VCaP (cell line): Measurements from ENCODE around the gene CYP2A7.
"Not testable (repeated sequence)": the region's sequence is repeated elsewhere in the genome, so short reads cannot be mapped to it uniquely, and the experiment has no call there.

ENCODE experiments used
- H3K27ac ChIP-seq: fragments of 450-650 bp; 2 replicates; pipeline ENCODE4 v1.5.1; 2017
- TF ChIP-seq, protein P1 (sequence below): fragments of 450-650 bp; conservative IDR thresholded peaks from 2 replicates; pipeline ENCODE4 v1.5.1; 2017; ENCODE audit warnings: mild to moderate bottlenecking, moderate library complexity

The CYP2A7 gene, protein sequence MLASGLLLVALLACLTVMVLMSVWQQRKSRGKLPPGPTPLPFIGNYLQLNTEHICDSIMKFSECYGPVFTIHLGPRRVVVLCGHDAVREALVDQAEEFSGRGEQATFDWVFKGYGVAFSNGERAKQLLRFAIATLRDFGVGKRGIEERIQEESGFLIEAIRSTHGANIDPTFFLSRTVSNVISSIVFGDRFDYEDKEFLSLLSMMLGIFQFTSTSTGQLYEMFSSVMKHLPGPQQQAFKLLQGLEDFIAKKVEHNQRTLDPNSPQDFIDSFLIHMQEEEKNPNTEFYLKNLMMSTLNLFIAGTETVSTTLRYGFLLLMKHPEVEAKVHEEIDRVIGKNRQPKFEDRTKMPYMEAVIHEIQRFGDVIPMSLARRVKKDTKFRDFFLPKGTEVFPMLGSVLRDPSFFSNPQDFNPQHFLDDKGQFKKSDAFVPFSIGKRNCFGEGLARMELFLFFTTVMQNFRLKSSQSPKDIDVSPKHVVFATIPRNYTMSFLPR

DNA sequence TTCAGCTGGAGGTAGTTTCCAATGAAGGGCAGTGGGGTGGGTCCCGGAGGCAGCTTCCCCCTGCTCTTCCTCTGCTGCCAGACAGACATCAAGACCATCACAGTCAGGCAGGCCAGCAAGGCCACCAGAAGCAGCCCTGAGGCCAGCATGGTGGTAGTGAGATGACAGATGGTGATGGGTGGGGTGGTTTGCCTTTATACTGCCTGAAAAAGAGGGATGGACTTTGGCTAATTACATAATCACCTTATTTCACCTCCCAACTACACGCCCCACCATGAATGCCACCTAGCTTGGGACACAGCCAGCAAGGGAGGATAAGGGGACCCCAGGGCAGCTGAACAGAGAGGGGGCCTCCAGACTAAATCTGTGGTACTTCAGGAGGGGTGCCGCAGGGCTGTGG lies at the start of gene CYP2A7:
CYP2A7 (minus strand) TSS at position 170 of the 400 bp plus-strand sequence; CDS start at position 149, 21 bp downstream.
- H3K27ac ChIP-seq, result not testable (repeated sequence)

DNA sequence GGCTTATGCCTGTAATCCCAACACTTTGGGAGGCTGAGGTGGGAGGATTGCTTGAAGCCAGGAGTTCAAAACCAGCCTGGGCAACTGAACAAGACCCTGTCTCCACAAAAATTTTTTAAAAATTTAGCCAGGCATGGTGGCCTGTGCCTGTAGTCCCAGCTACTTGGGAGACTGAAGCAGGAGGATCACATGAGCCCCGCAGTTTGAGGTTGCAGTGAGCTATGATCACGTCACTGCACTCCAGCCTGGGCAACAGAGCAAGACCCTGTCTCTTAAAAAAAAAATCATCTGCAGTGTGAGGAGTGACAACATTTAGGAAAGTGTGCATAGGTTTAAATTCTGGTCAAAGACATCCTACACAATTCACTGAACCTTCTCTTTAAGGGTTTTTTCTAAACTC lies 48.8 kb upstream of the CYP2A7 start:
- H3K27ac ChIP-seq, result not testable (repeated sequence)

DNA sequence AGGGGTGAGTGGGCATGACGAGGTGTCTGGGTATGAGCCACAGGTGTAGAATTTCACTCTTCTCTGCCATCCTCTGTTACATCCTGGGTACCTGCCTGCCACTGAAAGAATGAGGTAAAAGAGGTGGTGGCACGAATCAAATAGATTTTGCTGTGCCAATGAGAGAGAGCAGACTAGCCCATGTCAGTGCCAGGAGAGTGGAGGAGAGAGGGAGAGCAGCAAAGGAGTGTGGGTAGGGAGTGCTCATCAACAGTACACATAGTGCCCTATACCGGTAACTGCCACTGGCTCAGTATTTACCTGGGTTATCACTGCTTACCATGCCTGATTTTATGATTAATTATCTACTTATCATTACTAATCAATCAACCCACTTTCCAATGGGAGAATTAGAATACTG lies 47.9 kb upstream of the CYP2A7 start:
- H3K27ac ChIP-seq, result not testable (repeated sequence)

DNA sequence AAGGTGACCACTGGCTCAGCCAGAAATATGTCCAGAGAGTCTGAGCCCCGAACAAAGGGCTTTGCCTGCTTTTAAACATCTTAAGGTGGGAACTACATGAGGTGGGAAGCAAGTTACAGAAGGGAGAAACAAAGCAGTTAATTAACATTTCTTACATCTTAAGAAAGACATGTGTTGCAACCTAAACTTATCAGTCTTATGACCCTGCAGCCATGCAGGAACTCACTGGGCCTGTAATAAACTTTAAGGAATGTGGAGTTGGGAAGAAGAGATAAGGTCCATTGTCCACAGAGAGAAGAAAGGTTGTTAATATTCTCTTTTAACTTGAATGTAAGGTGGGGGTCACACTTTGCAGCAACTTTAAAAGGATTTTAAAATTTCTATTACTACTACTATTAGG lies 46.8 kb upstream of the CYP2A7 start:
- TF ChIP-seq, protein P1, sequence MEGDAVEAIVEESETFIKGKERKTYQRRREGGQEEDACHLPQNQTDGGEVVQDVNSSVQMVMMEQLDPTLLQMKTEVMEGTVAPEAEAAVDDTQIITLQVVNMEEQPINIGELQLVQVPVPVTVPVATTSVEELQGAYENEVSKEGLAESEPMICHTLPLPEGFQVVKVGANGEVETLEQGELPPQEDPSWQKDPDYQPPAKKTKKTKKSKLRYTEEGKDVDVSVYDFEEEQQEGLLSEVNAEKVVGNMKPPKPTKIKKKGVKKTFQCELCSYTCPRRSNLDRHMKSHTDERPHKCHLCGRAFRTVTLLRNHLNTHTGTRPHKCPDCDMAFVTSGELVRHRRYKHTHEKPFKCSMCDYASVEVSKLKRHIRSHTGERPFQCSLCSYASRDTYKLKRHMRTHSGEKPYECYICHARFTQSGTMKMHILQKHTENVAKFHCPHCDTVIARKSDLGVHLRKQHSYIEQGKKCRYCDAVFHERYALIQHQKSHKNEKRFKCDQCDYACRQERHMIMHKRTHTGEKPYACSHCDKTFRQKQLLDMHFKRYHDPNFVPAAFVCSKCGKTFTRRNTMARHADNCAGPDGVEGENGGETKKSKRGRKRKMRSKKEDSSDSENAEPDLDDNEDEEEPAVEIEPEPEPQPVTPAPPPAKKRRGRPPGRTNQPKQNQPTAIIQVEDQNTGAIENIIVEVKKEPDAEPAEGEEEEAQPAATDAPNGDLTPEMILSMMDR, result no peak
- H3K27ac ChIP-seq, result no peak overlapping the region

DNA sequence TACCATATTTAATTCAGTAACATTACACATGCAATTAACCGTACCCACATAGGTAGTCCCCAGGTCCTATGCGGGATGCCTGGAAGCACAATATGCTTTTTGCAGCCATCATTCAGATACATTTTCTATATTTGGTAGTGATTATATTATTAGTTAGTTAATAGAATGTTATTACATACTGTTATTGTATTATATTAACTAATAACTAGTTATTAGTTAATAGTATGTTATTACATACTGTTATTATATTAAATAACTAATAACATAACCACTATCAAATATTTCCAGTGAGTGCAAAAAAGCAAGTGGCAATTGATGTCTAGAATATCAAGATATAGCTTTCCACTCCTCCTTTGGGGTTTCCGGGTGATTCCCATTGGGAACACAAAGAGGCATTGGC lies 45.5 kb upstream of the CYP2A7 start:
- TF ChIP-seq, protein P1, result no peak
- H3K27ac ChIP-seq, result no peak overlapping the region

DNA sequence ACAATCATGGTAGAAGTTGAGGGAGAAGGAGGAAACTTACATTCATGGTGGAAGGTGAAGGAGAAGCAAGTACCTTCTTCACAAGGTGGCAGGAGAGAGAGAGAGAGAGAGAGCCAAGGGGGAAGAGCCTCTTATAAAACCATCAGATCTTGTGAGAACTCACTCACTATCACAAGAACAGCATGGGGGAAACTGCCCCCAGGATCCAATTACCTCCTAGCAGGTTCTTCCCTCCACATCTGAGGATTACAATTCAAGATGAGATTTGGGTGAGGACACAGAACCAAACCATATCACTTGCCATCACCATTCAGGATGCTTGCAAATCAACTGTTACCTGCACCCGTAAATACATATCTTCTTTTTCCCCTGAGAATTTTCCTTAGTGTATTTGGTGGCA lies 44.2 kb upstream of the CYP2A7 start:
- H3K27ac ChIP-seq, result not testable (repeated sequence)

DNA sequence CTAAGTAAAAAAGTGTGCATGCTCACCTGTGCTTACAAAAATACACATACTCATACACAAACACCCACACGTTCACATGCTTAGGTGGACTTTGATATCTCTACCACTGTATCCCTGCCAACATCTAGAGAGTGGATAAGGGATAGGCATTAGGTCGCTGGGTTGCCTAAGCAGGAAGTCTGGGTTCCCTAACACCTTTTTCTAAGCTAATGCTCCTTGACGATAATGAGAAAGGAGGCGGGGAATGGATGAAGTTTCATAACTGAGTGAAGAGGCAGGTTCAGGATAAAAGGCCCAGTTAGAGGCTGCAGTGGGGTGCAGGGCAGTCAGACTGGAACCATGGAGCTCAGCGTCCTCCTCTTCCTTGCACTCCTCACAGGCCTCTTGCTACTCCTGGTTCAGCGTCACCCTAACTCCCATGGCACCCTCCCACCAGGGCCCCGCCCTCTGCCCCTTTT lies 41.9 kb upstream of the CYP2A7 start:
- TF ChIP-seq, protein P1, result no peak
- H3K27ac ChIP-seq, result no peak overlapping the region

DNA sequence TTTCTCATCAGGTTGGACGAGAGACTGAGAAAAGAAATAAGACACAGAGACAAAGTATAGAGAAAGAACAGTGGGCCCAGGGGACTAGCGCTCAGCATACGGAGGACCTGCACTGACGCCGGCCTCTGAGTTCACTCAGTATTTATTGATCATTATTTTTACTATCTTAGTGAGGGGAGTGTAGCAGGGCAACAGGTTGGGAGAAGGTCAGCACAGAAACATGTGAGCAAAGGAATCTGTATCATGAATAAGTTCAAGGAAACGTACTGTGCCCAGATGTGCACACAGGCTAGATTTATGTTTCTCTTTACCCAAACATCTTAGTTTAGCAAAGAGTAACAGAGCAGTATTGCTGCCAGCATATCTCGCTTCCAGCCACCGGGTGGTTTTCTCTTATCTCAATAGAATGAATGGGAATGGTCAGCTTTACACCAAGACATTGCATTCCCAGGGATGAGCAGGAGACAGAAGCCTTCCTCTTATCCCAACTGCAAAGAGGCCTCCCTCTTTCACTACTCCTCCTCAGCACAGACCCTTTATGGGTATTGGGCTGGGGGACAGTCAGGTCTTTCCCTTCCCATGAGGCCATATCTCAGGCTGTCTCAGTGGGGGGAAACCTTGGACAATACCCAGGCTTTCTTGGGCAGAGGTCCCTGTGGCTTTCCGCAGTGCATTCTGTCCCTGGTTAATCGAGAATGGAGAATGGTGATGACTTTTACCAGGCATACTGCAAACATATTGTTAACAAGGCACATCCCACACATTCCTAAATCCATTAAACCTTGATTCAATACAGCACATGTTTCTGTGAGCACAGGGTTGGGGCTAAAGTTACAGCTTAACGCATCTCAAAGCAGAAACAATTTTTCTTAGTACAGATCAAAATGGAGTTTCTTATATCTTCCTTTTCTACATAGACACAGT lies 40.5 kb upstream of the CYP2A7 start:
- peak overlapping the region; percentile 42 for H3K27ac ChIP-seq

DNA sequence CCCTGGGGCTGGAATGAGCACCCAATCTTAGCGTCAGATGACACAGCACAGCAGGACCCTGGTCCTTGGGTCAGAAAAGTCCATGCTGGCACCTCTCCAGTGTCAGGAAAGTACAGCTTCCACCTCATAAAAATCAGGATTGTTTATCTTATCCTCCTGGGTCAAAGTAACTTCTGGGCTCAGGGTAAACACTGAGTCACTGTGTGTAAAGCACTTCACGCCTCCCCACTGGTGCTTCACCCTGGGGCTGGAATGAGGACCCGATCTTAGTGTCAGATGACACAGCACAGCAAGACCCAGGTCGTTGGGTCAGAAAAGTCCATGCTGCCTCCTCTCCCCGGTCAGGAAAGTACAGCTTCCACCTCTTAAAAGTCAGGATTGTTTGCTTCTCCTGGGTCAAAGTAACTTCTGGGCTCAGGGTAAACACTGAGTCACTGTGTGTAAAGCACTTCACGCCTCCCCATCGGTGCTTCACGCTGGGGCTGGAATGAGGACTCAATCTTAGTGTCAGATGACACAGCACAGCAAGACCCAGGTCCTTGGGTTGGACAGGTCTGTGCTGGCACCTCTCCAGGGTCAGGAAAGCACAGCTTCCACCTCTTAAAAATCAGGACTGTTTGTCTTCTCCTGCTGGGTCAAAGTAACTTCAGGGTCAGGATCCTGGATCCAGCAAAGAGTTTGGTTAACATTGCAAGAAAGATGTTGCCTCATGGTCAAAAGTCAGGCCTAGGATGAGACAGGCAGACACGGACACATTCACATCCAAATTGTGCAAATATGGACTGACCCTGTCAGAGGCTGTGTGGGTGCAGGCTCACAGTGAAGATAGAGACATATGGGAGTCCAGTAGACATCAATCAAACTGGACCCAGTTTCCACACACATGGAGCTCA lies 39.2 kb upstream of the CYP2A7 start:
- TF ChIP-seq, protein P1, result no peak
- peak overlapping the region; percentile 42 for H3K27ac ChIP-seq
